Measurements from ENCODE around the gene PTPRU.

The PTPRU gene

DNA sequence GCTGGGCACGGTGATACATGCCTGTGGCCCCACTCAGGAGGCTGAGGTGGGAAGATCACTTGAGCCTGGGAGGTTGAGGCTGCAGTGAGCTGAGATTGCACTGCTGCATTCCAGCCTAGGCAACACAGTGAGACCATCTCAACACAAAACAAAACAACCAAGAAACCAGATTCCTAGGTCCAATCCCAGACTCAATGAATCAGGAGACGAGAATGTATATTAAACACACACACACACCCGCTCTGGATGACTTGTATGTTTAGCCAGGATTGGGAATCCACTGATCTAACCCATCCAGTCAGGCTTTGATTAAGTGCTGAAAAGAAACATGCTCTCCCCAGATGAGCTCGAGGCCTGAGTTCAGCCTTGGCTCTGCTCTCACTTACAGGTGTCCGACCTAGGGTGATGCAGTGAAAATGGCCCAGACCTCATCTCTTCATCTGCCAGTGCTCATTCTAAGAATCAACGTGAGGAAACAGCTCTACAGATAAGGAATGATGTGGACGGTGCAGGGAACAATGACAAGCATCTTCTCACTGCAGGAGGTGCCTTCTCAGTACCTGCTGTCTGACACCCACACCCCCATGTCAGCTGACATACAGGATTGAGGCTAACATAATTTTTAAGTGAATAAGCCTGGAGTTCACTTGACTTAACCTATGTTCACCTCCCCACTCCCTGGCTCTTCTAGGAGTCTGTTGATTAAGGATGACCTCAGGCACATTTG, 39.3 kb upstream of the PTPRU start:
- Histone ChIP-seq H3K36me3 (no peaks in the 10 kb centered on the region), H3K9me3 (no peaks in the 10 kb centered on the region), H3K27ac (no peak overlapping the region), H3K4me1 (ENCODE audit: control insufficient read depth in 1 of 2, insufficient read depth in 1 of 2, low read depth in 1 of 2, low read length in 1 of 2) (peaks cover 1 to 4% of the 10 kb centered on the region in 2 experiments), H3K4me3 (ENCODE audit: low read depth in 1 of 2, low read length in 1 of 2) (no peak overlapping the region), H3K27me3 (no peaks in the 10 kb centered on the region)
- TF ChIP-seq, protein P1, sequence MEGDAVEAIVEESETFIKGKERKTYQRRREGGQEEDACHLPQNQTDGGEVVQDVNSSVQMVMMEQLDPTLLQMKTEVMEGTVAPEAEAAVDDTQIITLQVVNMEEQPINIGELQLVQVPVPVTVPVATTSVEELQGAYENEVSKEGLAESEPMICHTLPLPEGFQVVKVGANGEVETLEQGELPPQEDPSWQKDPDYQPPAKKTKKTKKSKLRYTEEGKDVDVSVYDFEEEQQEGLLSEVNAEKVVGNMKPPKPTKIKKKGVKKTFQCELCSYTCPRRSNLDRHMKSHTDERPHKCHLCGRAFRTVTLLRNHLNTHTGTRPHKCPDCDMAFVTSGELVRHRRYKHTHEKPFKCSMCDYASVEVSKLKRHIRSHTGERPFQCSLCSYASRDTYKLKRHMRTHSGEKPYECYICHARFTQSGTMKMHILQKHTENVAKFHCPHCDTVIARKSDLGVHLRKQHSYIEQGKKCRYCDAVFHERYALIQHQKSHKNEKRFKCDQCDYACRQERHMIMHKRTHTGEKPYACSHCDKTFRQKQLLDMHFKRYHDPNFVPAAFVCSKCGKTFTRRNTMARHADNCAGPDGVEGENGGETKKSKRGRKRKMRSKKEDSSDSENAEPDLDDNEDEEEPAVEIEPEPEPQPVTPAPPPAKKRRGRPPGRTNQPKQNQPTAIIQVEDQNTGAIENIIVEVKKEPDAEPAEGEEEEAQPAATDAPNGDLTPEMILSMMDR (IDR thresholded peaks at IDR 0.05), result no peak

DNA sequence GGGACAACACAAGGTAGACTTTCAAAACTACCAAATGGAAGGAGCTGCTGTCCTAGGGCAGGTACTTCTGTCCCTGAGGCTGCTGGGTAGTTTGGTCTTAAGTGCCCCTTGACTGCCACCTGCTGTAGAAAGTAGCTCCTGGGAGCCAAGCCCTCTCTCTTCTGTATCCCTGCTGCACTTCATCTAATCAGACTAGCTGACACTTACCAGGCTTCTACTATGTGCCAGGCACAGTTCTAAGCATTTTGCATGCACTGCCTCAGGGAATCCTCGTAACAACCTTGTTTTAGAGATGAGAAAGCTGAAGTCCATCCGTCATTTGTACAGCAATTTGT, 38.8 kb upstream of the PTPRU start:
- Histone ChIP-seq H3K27ac (no peak overlapping the region), H3K36me3 (no peaks in the 10 kb centered on the region), H3K9me3 (no peaks in the 10 kb centered on the region), H3K4me3 (ENCODE audit: low read depth in 1 of 2, low read length in 1 of 2) (no peak overlapping the region), H3K27me3 (no peaks in the 10 kb centered on the region), H3K4me1 (ENCODE audit: control insufficient read depth in 1 of 2, insufficient read depth in 1 of 2, low read depth in 1 of 2, low read length in 1 of 2) (peaks cover 7 to 9% of the 10 kb centered on the region in 2 experiments)
- TF ChIP-seq, protein P1 (IDR thresholded peaks at IDR 0.05), result no peak

DNA sequence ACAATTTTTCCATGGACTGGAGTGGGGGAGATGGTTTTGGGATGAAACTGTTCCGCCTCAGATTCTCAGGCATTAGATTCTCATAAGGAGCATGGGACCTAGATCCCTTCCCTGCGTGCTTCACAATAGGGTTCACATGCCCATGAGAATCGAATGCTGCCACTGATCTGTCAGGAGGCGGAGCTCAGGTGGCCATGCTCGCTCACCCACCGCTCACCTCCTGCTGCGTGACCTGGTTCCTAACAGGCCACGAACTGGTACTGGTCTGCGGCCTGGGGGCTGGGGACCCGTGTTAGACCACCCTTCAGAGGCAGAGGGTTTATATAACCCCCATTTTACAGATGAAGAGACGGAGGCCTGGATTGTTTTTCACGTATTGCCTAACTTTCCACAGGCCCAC, 38.3 kb upstream of the PTPRU start:
- Histone ChIP-seq H3K27me3 (no peaks in the 10 kb centered on the region), H3K4me1 (ENCODE audit: control insufficient read depth in 1 of 2, insufficient read depth in 1 of 2, low read depth in 1 of 2, low read length in 1 of 2) (peaks cover 9 to 13% of the 10 kb centered on the region in 2 experiments), H3K9me3 (no peaks in the 10 kb centered on the region), H3K27ac (no peak overlapping the region), H3K36me3 (no peaks in the 10 kb centered on the region), H3K4me3 (ENCODE audit: low read depth in 1 of 2, low read length in 1 of 2) (no peak overlapping the region)
- TF ChIP-seq, protein P1 (IDR thresholded peaks at IDR 0.05), result no peak

DNA sequence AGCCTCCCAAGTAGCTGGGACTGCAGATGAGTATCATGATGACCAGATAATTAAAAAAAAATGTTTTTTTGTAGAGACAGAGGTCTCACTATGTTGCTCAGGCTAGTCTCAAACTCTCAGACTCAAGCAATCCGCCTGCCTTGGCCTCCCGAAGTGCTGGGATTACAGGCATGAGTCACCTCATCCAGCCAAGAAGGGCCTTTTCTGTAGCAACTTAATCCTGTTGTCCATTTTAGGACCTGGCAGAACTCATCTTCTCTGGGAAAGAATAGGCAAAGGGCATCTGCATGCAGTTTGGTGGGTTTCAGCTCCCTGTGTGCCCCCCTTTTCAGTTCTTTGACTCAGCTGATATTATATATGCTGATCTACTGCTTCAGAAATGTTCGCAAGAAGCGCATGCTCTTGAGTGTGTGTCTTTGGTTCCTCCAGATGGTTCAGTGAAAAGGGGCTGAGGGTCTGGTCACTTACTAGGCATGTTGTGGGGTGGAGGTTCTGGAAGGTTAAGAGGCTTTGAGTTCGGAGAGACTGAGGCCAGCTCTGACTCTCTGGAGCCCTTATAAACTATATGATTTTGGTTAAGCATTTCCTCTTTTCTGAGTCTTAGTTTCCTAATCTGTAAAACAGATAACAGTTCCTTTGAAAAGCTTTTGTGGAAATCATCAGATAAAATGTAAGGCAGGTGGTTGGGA, 35.3 kb upstream of the PTPRU start:
- TF ChIP-seq, protein P1 (IDR thresholded peaks at IDR 0.05), result no peak
- Histone ChIP-seq H3K27ac (no peak overlapping the region), H3K27me3 (no peaks in the 10 kb centered on the region), H3K4me1 (ENCODE audit: control insufficient read depth in 1 of 2, insufficient read depth in 1 of 2, low read depth in 1 of 2, low read length in 1 of 2) (peaks cover 9 to 13% of the 10 kb centered on the region in 2 experiments), H3K9me3 (no peaks in the 10 kb centered on the region), H3K4me3 (ENCODE audit: low read depth in 1 of 2, low read length in 1 of 2) (no peak overlapping the region), H3K36me3 (no peaks in the 10 kb centered on the region)

DNA sequence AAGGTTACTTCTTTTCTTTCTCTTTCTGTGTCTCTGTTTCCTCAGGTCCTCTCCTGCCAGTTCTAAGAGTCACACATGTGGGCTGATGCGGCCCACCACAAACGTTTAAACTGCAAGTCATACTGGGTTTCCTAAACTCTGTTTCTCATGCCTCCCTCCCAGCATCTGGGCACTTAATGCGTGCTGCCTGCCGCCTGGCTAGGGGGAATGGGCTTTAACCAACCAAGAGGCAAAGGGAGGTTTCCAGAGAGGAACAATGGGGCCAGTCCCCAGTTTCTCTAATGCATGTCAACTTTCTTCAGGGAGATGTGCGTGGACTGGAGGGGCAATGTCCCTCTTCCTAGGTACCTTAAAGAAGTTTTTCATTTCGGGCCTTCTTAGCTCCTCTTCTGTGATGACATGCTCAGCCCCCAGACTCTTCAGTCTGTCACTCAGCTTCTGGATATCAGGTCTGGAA, 34.7 kb upstream of the PTPRU start:
- Histone ChIP-seq H3K27ac (no peak overlapping the region), H3K36me3 (no peaks in the 10 kb centered on the region)

More for the DNA sequence above, 34.7 kb upstream of the PTPRU start:
- no peaks in the 10 kb centered on the region for H3K9me3 ChIP-seq
- H3K27me3 ChIP-seq, result no peaks in the 10 kb centered on the region
- TF ChIP-seq, protein P1 (IDR thresholded peaks at IDR 0.05), result no peak
- H3K4me1 ChIP-seq (ENCODE audit: control insufficient read depth in 1 of 2, insufficient read depth in 1 of 2, low read depth in 1 of 2, low read length in 1 of 2), result peaks cover 9 to 13% of the 10 kb centered on the region in 2 experiments
- no peak overlapping the region for H3K4me3 ChIP-seq (ENCODE audit: low read depth in 1 of 2, low read length in 1 of 2)
